Neuronal stem cell (in vitro differentiated cells): ENCODE results near the gene PTPN3.

Source experiments
- DNase-seq: peaks from one replicate; pipeline ENCODE4 v3.0.0-alpha.2; 2013; ENCODE audit warnings: low spot score
- H2AFZ ChIP-seq: one replicate; pipeline ENCODE4 v1.6.1; 2013; ENCODE audit warnings: mild to moderate bottlenecking, low read length, inconsistent platforms
- H2AK5ac ChIP-seq: 2 replicates; pipeline ENCODE4 v1.6.1; 2013; ENCODE audit warnings: low read depth, mild to moderate bottlenecking, inconsistent platforms, low read length, moderate library complexity, mixed read lengths
- H2BK120ac ChIP-seq: 2 replicates; pipeline ENCODE4 v1.6.1; 2013; ENCODE audit warnings: low read depth, mild to moderate bottlenecking, inconsistent platforms, low read length, moderate library complexity, mixed read lengths
- H2BK12ac ChIP-seq: one replicate; pipeline ENCODE4 v1.6.1; 2013; ENCODE audit warnings: low read length, inconsistent platforms
- H2BK15ac ChIP-seq: 2 replicates; pipeline ENCODE4 v1.6.1; 2013; ENCODE audit warnings: mild to moderate bottlenecking, low read length, inconsistent platforms, mixed read lengths
- H2BK5ac ChIP-seq: one replicate; pipeline ENCODE4 v1.6.1; 2013; ENCODE audit warnings: inconsistent platforms, mild to moderate bottlenecking, low read length, moderate library complexity
- H3K14ac ChIP-seq: one replicate; pipeline ENCODE4 v1.6.1; 2013; ENCODE audit warnings: low read length, inconsistent platforms
- H3K18ac ChIP-seq: 2 replicates; pipeline ENCODE4 v1.6.1; 2013; ENCODE audit warnings: low read length, inconsistent platforms
- H3K23ac ChIP-seq: 2 replicates; pipeline ENCODE4 v1.6.1; 2013; ENCODE audit warnings: low read depth, mild to moderate bottlenecking, mixed read lengths, low read length, inconsistent platforms; ENCODE audit not compliant: poor library complexity
- H3K27ac ChIP-seq: replicated peaks from 3 replicates; pipeline ENCODE4 v1.5.1; 2013; ENCODE audit warnings: low read length, inconsistent platforms
- H3K27me3 ChIP-seq, 3 experiments: 2 replicates each; pipeline ENCODE4 v1.6.1; 2013; ENCODE audit warnings: low read length in 3 of 3, mild to moderate bottlenecking in 2 of 3, inconsistent platforms in 1 of 3, low read depth in 1 of 3, mixed read lengths in 1 of 3, moderate library complexity in 1 of 3; ENCODE audit not compliant: control insufficient read depth in 3 of 3, insufficient read depth in 3 of 3
- H3K36me3 ChIP-seq, 2 donors: replicated peaks in 1 of 2; 2 replicates each; pipeline ENCODE4 v1.6.1; 2013; ENCODE audit warnings: low read length in 2 of 2; ENCODE audit not compliant: control insufficient read depth in 2 of 2, insufficient read depth in 2 of 2
- H3K4ac ChIP-seq: 2 replicates; pipeline ENCODE4 v1.6.1; 2013; ENCODE audit warnings: inconsistent platforms, mild to moderate bottlenecking, low read length, moderate library complexity
- H3K4me1 ChIP-seq, 2 donors: 1 replicate in 1 of 2; 2 replicates in 1 of 2; pipeline ENCODE4 v1.6.1; 2013; ENCODE audit warnings: low read length in 2 of 2, low read depth in 1 of 2; ENCODE audit not compliant: control insufficient read depth in 2 of 2, insufficient read depth in 1 of 2
- H3K4me2 ChIP-seq: one replicate; pipeline ENCODE4 v1.6.1; 2013; ENCODE audit warnings: mild to moderate bottlenecking, low read length, inconsistent platforms; ENCODE audit not compliant: insufficient read depth, poor library complexity, severe bottlenecking
- H3K4me3 ChIP-seq, 2 donors: 2 replicates each; pipeline ENCODE4 v1.5.1; 2013; ENCODE audit warnings: low read length in 2 of 2, mild to moderate bottlenecking in 2 of 2, inconsistent platforms in 1 of 2, moderate library complexity in 1 of 2
- H3K79me1 ChIP-seq: one replicate; pipeline ENCODE4 v1.6.1; 2013; ENCODE audit warnings: low read depth, mild to moderate bottlenecking, inconsistent platforms, low read length, moderate library complexity
- H3K9ac ChIP-seq: one replicate; pipeline ENCODE4 v1.6.1; 2013; ENCODE audit warnings: mild to moderate bottlenecking, low read depth, low read length, inconsistent platforms; ENCODE audit not compliant: poor library complexity
- H3K9me3 ChIP-seq, 2 donors: replicated peaks in 1 of 2; 2 replicates each; pipeline versions ENCODE3 to v1.6.1; 2013; ENCODE audit warnings: low read length in 2 of 2, mild to moderate bottlenecking in 2 of 2, inconsistent platforms in 1 of 2, low read depth in 1 of 2, mixed read lengths in 1 of 2, moderate library complexity in 1 of 2; ENCODE audit not compliant: control insufficient read depth in 2 of 2, insufficient read depth in 1 of 2
- H4K8ac ChIP-seq: one replicate; pipeline ENCODE4 v1.6.1; 2013; ENCODE audit warnings: low read depth, mild to moderate bottlenecking, inconsistent platforms, low read length, moderate library complexity
- H4K91ac ChIP-seq: one replicate; pipeline ENCODE4 v1.6.1; 2013; ENCODE audit warnings: low read length, low read depth, mild to moderate bottlenecking, inconsistent platforms; ENCODE audit not compliant: poor library complexity
- WGBS, 2 donors: extraction: QIAGEN DNeasy Blood & Tissue Kit; methylation state at CpG; one replicate each; pipeline ENCODE4 v1.1.7; 2013; ENCODE audit warnings: missing lambda C conversion rate in 2 of 2, mixed read lengths in 1 of 2; ENCODE audit not compliant: insufficient read length in 2 of 2, insufficient replicate concordance in 1 of 2; ENCODE audit errors: extremely low coverage in 2 of 2; 5-methylcytosine and 5-hydroxymethylcytosine counted together

PTPN3 gene

DNA sequence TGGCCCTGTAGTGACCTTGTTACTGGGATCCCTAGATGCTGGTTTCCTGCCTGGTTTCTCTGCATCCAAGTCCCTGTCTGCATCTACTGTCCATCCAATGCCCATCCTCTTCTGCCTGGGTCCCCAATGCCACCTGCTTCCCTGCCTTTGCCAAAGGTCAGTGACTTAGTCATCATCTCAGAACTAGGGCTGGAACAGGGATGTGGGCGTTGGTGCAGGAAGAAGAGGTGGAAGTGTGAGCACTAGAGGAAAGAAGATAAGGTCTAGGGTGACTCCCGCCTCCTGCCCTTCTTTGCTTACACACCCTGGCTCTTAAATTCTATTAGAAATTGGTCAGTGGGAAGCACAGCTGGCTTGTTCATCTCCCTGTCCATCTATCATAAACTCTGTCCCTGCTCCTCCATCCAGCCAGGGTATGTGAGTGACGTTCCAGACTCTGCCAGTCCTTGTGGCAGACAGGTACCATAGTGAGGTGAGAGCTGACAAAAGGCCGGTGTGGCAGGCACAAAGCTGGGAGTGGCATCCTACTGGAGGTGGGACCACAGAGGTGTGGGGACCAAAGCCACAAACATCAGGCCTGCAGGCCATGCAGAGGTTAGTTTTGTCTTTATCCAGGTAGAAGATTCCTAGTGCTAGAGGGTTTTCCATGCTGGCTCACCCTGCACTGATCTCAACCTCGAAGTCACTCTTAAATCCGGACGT is 9.2 kb downstream of the PTPN3 start:
- no peak for DNase-seq
- Histone ChIP-seq H3K14ac (no peak overlapping the region), H3K18ac (no peak overlapping the region), H2AK5ac (no peak overlapping the region), H3K4me2 (no peak overlapping the region), H4K8ac (no peak overlapping the region), H2BK120ac (no peak overlapping the region), H2BK5ac (no peak overlapping the region), H3K23ac (no peak overlapping the region), H4K91ac (no peak overlapping the region), H2AFZ (no peak overlapping the region), H3K27me3 (peaks cover 0 to 37% (median 0%) of the 10 kb centered on the region in 3 experiments), H3K9ac (no peak overlapping the region), H3K27ac (no peak overlapping the region), H3K4me3 (no peak overlapping the region), H3K4me1 (peaks cover 0 to 2% of the 10 kb centered on the region in 2 donors), H2BK15ac (no peak overlapping the region), H3K36me3 (no peaks in the 10 kb centered on the region), H3K79me1 (no peaks in the 10 kb centered on the region), H3K4ac (no peak overlapping the region), H3K9me3 (no peaks in the 10 kb centered on the region), H2BK12ac (no peak overlapping the region)
- WGBS, 2 donors: no CpG with 5 or more reads among the region's 7 CpGs

DNA sequence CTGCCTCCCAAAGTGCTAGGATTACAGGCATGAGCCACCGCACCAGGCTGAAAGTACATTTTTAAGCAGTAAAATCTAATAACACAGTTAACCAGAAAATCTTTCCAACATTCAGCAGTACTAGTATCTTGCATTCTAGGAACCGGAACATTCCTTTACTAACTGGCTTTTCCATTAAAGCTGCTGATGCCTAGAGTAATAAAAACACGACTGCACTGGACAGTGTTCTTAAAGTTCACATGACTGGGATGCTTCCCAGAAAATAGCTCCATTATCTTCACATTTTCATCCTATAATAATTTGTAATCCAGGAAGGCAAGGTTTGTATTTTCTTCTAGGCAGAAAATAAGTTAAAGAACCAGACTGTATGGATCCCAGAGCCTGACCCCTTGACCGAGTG is 9.8 kb downstream of the PTPN3 start:
- no peak overlapping the region for H2AK5ac ChIP-seq
- H3K4ac ChIP-seq: no peak overlapping the region
- no peak for DNase-seq
- H4K91ac ChIP-seq: no peak overlapping the region
- peaks cover 0 to 2% of the 10 kb centered on the region in 2 donors for H3K4me1 ChIP-seq
- no peak overlapping the region for H3K18ac ChIP-seq
- H4K8ac ChIP-seq: no peak overlapping the region
- no peak overlapping the region for H2BK120ac ChIP-seq
- no peak overlapping the region for H2BK12ac ChIP-seq
- no peak overlapping the region for H2AFZ ChIP-seq
- H3K14ac ChIP-seq: no peak overlapping the region
- no peaks in the 10 kb centered on the region for H3K79me1 ChIP-seq
- H3K27me3 ChIP-seq: peaks cover 0 to 31% (median 0%) of the 10 kb centered on the region in 3 experiments
- no peak overlapping the region for H2BK5ac ChIP-seq
- H3K27ac ChIP-seq: no peak overlapping the region
- no peaks in the 10 kb centered on the region for H3K36me3 ChIP-seq
- H2BK15ac ChIP-seq: no peak overlapping the region
- no peak overlapping the region for H3K4me3 ChIP-seq
- no peak overlapping the region for H3K4me2 ChIP-seq
- no CpG with 5 or more reads among the region's 4 CpGs for WGBS, 2 donors
- H3K9me3 ChIP-seq: no peaks in the 10 kb centered on the region
- H3K23ac ChIP-seq: no peak overlapping the region
- no peak overlapping the region for H3K9ac ChIP-seq

GRCh38 chr9:109487247-109487646 is 10.9 kb downstream of the PTPN3 start:
- H3K18ac ChIP-seq: no peak overlapping the region
- H3K9me3 ChIP-seq: no peaks in the 10 kb centered on the region
- H3K36me3 ChIP-seq: no peaks in the 10 kb centered on the region
- H3K4me1 ChIP-seq: peaks cover 0 to 2% of the 10 kb centered on the region in 2 donors
- peaks cover 0 to 20% (median 0%) of the 10 kb centered on the region in 3 experiments for H3K27me3 ChIP-seq
- H2BK5ac ChIP-seq: no peak overlapping the region
- H3K23ac ChIP-seq: no peak overlapping the region
- no peak overlapping the region for H2BK120ac ChIP-seq
- no peak overlapping the region for H2AFZ ChIP-seq
- H2BK15ac ChIP-seq: no peak overlapping the region
- no peak overlapping the region for H2BK12ac ChIP-seq
- H3K27ac ChIP-seq: no peak overlapping the region
- no peak overlapping the region for H4K91ac ChIP-seq
- no peak overlapping the region for H3K4ac ChIP-seq
- DNase-seq: no peak
- H3K9ac ChIP-seq: no peak overlapping the region
- H3K4me2 ChIP-seq: no peak overlapping the region
- no peak overlapping the region for H3K4me3 ChIP-seq
- no peak overlapping the region for H4K8ac ChIP-seq
- no peak overlapping the region for H3K14ac ChIP-seq
- WGBS, 2 donors: no CpG with 5 or more reads among the region's 7 CpGs
- H2AK5ac ChIP-seq: no peak overlapping the region
- H3K79me1 ChIP-seq: no peaks in the 10 kb centered on the region

DNA sequence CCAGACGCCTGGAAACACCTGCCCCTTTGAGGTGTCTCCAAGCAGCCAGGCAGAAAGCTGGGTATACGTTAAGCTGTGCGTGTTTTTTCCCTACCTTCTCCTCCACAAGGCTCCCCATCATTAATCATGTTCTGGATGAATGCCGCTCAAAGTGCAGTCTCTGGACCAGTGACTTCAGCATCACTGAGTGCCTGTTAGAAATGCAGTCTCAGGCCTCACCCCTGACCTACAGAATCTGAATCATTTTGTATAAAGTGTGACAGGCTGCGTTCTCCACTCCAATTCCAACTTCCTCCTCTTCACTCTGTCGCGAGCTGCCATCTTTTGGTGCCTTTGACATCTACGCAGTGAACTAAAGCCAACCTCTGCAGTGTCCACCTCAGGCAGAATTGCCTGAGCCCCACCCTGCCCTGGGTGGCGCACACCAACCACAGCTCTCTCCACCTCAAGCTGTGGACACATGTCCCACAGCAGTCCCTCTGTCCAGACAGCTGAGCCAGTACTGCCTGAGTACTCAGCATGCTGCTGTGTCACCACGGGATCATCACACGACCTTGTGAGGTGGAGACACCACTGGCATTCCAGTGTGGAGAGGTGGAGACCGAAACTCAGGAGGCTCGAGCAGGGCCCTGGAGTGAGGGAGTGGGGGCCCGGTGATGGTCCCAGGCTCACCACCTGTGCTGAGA is 14.2 kb downstream of the PTPN3 start:
- Histone ChIP-seq H2AK5ac (no peak overlapping the region), H3K4me2 (no peak overlapping the region), H2BK5ac (no peak overlapping the region), H3K4me1 (peaks cover 3% of the 10 kb centered on the region in 2 donors), H3K27me3 (peaks cover 0 to 7% (median 0%) of the 10 kb centered on the region in 3 experiments), H3K14ac (no peak overlapping the region), H3K79me1 (no peaks in the 10 kb centered on the region), H2BK120ac (no peak overlapping the region), H3K4ac (no peak overlapping the region), H3K27ac (no peak overlapping the region), H3K36me3 (no peaks in the 10 kb centered on the region), H2AFZ (no peak overlapping the region), H3K18ac (peak overlapping the region; percentile 31), H4K91ac (no peak overlapping the region), H2BK12ac (no peak overlapping the region), H2BK15ac (no peak overlapping the region), H3K4me3 (no peak overlapping the region), H3K9me3 (no peaks in the 10 kb centered on the region), H4K8ac (no peak overlapping the region), H3K23ac (peak overlapping the region; percentile 46), H3K9ac (no peak overlapping the region)
- DNase-seq: no peak
- WGBS, 2 donors: no CpG with 5 or more reads among the region's 14 CpGs
